HG03280 (cell line): ENCODE measurements around the gene CPEB2.

Experiments
- ATAC-seq: cut with Tn5 transposase; IDR thresholded peaks from one replicate; pipeline ENCODE4 v1.9.1; 2021; ENCODE audit warnings: mild to moderate bottlenecking, moderate library complexity; ENCODE audit not compliant: unreplicated experiment

The CPEB2 gene

GRCh38 chr4:15001869-15002658, at the start of gene CPEB2:
Gene CPEB2, plus strand, starts transcription at chr4:15002481. Its CDS starts 193 bp downstream, at chr4:15002674.
- peak; percentile 60 for ATAC-seq

GRCh38 chr4:14958436-14958835, 43.8 kb upstream of the CPEB2 start:
- ATAC-seq: no peak

- ATAC-seq: no peak
Measured at GRCh38 chr4:14961292-14961691, 41.0 kb upstream of the CPEB2 start.

- no peak for ATAC-seq
Measured at GRCh38 chr4:14965071-14965470, 37.2 kb upstream of the CPEB2 start.

- ATAC-seq: no peak
Measured at GRCh38 chr4:14967982-14968381, 34.3 kb upstream of the CPEB2 start.

- ATAC-seq: no peak
Measured at GRCh38 chr4:14977830-14978229, 24.5 kb upstream of the CPEB2 start.

- ATAC-seq: no peak
Measured at GRCh38 chr4:14984448-14984847, 17.8 kb upstream of the CPEB2 start.

GRCh38 chr4:14985161-14985560, 17.1 kb upstream of the CPEB2 start:
- ATAC-seq: no peak

- no peak for ATAC-seq
Measured at GRCh38 chr4:14985843-14986242, 16.4 kb upstream of the CPEB2 start.

GRCh38 chr4:14987054-14987453, 15.2 kb upstream of the CPEB2 start:
- ATAC-seq: no peak

GRCh38 chr4:14990484-14990883, 11.8 kb upstream of the CPEB2 start:
- ATAC-seq: no peak

GRCh38 chr4:14994242-14994641, 8.0 kb upstream of the CPEB2 start:
- ATAC-seq: no peak

GRCh38 chr4:15001248-15001868, 923 bp upstream of the CPEB2 start:
- ATAC-seq: peak; percentile 25

- peak; percentile 16 for ATAC-seq
Measured at GRCh38 chr4:15002659-15003400, 549 bp downstream of the CPEB2 start.

GRCh38 chr4:15003401-15003890, 1.2 kb downstream of the CPEB2 start:
- ATAC-seq: peak; percentile 20

GRCh38 chr4:15003891-15004738, 1.8 kb downstream of the CPEB2 start:
- ATAC-seq: peak; percentile 2

GRCh38 chr4:15004739-15005301, 2.5 kb downstream of the CPEB2 start:
- no peak for ATAC-seq

GRCh38 chr4:15005474-15006115, 3.3 kb downstream of the CPEB2 start:
- no peak for ATAC-seq

GRCh38 chr4:15006416-15007024, 4.2 kb downstream of the CPEB2 start:
- no peak for ATAC-seq
